Measurements from ENCODE around the gene GATD1. TPM values are rescaled to one million over a fixed set of nuclear protein-coding genes. Genes with fewer than 3 reads are reported as not detected.

Gene GATD1
- total and polyA plus RNA-seq, 9 of the 15 experiments (the other 6 are each of a cell fraction or from before 2014, with no cell fraction given) = 2.8 to 144 (median 36.9) TPM

DNA sequence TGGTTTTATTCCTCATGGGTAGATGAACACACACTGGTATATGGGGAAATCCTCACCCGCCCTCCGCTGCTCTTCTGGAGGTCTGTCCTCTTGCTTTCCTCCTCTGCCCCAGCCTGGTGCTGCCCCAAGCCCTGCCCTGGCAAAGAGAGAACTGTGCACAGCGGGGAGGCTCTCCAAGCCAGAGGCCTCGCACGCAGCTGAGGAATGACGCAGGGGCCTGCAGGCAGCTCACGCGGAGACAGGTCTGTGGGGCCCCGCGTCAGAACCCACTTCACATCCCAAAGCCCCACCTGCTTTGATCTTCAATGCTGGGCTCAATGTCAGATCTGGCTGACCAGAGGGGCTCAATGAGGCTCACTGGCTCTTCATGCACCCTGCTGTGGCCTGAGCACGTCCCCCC, 10.0 kb downstream of the GATD1 start (continued):
- TF ChIP-seq JUND (IDR thresholded peaks at IDR 0.05; ENCODE audit: borderline replicate concordance, low read depth, low read length) (no peak), JUND (tag; IDR thresholded peaks at IDR 0.05; ENCODE audit: borderline replicate concordance, low read depth, low read length) (no peak), PTTG1 (tag; IDR thresholded peaks at IDR 0.05; ENCODE audit: low read depth) (no peak), RBM22 (IDR thresholded peaks at IDR 0.05; ENCODE audit: low read depth, low read length, poor library complexity, severe bottlenecking) (no peak), MEIS2 (IDR thresholded peaks at IDR 0.05; ENCODE audit: partially characterized antibody) (no peak), RNF2 (IDR thresholded peaks at IDR 0.05) (no peak), POLR2A (conservative IDR thresholded peaks at IDR 0.05) (0 out of 2 replicates have a peak, but pooled peaks have one; percentile 30), CHD2 (IDR thresholded peaks at IDR 0.05; ENCODE audit: low read depth, low read length) (no peak), SMARCC2 (IDR thresholded peaks at IDR 0.05; ENCODE audit: low read depth) (no peak), IFI16 (CRISPR knock-in tag; IDR thresholded peaks at IDR 0.05) (no peak), RBFOX2 (IDR thresholded peaks at IDR 0.05; ENCODE audit: low read depth, low read length) (peak; percentile 50), ZNF830 (CRISPR knock-in tag; IDR thresholded peaks at IDR 0.05) (no peak), DIDO1 (tag; IDR thresholded peaks at IDR 0.05; ENCODE audit: low read depth) (no peak), ZC3H11A (IDR thresholded peaks at IDR 0.05; ENCODE audit: low read depth, low read length) (no peak), FOSL1 (tag; conservative IDR thresholded peaks at IDR 0.05) (no peak), HDAC3 (IDR thresholded peaks at IDR 0.05; ENCODE audit: borderline replicate concordance, partially characterized antibody) (no peak), ZZZ3 (IDR thresholded peaks at IDR 0.05) (no peak)
- TF ChIP-seq, protein P1, sequence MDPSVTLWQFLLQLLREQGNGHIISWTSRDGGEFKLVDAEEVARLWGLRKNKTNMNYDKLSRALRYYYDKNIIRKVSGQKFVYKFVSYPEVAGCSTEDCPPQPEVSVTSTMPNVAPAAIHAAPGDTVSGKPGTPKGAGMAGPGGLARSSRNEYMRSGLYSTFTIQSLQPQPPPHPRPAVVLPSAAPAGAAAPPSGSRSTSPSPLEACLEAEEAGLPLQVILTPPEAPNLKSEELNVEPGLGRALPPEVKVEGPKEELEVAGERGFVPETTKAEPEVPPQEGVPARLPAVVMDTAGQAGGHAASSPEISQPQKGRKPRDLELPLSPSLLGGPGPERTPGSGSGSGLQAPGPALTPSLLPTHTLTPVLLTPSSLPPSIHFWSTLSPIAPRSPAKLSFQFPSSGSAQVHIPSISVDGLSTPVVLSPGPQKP (CRISPR knock-in tag; IDR thresholded peaks at IDR 0.05) = no peak
- TF ChIP-seq, protein P2, sequence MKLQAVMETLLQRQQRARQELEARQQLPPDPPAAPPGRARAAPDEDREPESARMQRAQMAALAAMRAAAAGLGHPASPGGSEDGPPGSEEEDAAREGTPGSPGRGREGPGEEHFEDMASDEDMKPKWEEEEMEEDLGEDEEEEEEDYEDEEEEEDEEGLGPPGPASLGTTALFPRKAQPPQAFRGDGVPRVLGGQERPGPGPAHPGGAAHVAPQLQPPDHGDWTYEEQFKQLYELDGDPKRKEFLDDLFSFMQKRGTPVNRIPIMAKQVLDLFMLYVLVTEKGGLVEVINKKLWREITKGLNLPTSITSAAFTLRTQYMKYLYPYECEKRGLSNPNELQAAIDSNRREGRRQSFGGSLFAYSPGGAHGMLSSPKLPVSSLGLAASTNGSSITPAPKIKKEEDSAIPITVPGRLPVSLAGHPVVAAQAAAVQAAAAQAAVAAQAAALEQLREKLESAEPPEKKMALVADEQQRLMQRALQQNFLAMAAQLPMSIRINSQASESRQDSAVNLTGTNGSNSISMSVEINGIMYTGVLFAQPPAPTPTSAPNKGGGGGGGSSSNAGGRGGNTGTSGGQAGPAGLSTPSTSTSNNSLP (IDR thresholded peaks at IDR 0.05; ENCODE audit: borderline replicate concordance, low read depth, low read length) = no peak
- TF ChIP-seq, protein P3, sequence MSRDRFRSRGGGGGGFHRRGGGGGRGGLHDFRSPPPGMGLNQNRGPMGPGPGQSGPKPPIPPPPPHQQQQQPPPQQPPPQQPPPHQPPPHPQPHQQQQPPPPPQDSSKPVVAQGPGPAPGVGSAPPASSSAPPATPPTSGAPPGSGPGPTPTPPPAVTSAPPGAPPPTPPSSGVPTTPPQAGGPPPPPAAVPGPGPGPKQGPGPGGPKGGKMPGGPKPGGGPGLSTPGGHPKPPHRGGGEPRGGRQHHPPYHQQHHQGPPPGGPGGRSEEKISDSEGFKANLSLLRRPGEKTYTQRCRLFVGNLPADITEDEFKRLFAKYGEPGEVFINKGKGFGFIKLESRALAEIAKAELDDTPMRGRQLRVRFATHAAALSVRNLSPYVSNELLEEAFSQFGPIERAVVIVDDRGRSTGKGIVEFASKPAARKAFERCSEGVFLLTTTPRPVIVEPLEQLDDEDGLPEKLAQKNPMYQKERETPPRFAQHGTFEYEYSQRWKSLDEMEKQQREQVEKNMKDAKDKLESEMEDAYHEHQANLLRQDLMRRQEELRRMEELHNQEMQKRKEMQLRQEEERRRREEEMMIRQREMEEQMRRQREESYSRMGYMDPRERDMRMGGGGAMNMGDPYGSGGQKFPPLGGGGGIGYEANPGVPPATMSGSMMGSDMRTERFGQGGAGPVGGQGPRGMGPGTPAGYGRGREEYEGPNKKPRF (IDR thresholded peaks at IDR 0.05; ENCODE audit: low read depth, low read length) = no peak
- TF ChIP-seq, protein P4, sequence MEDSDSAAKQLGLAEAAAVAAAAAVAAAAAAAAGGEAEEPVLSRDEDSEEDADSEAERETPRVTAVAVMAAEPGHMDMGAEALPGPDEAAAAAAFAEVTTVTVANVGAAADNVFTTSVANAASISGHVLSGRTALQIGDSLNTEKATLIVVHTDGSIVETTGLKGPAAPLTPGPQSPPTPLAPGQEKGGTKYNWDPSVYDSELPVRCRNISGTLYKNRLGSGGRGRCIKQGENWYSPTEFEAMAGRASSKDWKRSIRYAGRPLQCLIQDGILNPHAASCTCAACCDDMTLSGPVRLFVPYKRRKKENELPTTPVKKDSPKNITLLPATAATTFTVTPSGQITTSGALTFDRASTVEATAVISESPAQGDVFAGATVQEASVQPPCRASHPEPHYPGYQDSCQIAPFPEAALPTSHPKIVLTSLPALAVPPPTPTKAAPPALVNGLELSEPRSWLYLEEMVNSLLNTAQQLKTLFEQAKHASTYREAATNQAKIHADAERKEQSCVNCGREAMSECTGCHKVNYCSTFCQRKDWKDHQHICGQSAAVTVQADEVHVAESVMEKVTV (CRISPR knock-in tag; IDR thresholded peaks at IDR 0.05) = no peak

Data from K562 (cell line).